Aorta (tissue), 5 donors: ENCODE results near the gene ABCB10. TPM values are rescaled to one million over a fixed set of nuclear protein-coding genes. Genes with fewer than 3 reads are reported as not detected.
A peak's percentile ranks its signal among the peaks of the same experiment; 100 is the strongest.
"Not testable (repeated sequence)": the region's sequence is repeated elsewhere in the genome, so short reads cannot be mapped to it uniquely, and the experiment has no call there.

Source experiments
- ATAC-seq: fragments of 200-7000 bp; cut with Tn5 transposase; one replicate; pipeline ENCODE4 v1.9.1; 2022; ENCODE audit warnings: moderate library complexity; ENCODE audit not compliant: low FRiP score
- DNase-seq, 2 donors: peaks; one replicate each; pipeline ENCODE4 v3.0.0-alpha.2; 2020
- H3K27ac ChIP-seq, 2 donors: one replicate each; pipeline ENCODE4 v1.5.1; 2013; ENCODE audit warnings: low read length in 2 of 2, mild to moderate bottlenecking in 2 of 2, moderate library complexity in 2 of 2, control low read depth in 1 of 2, inconsistent platforms in 1 of 2, low read depth in 1 of 2
- H3K27me3 ChIP-seq, 2 donors: one replicate each; pipeline ENCODE4 v1.6.1; 2013; ENCODE audit warnings: control low read depth in 1 of 2, low read length in 1 of 2, mild to moderate bottlenecking in 1 of 2, moderate library complexity in 1 of 2; ENCODE audit not compliant: insufficient read depth in 2 of 2, control insufficient read depth in 1 of 2
- H3K36me3 ChIP-seq, 2 donors: one replicate each; pipeline ENCODE4 v1.6.1; 2013; ENCODE audit warnings: control low read depth in 1 of 2, low read length in 1 of 2, mild to moderate bottlenecking in 1 of 2; ENCODE audit not compliant: insufficient read depth in 2 of 2, control insufficient read depth in 1 of 2
- H3K4me1 ChIP-seq, 2 donors: one replicate each; pipeline ENCODE4 v1.6.1; 2013; ENCODE audit warnings: low read length in 2 of 2, control low read depth in 1 of 2, mild to moderate bottlenecking in 1 of 2, moderate library complexity in 1 of 2; ENCODE audit not compliant: insufficient read depth in 2 of 2, control insufficient read depth in 1 of 2
- H3K4me3 ChIP-seq, 2 donors: one replicate each; pipeline ENCODE4 v1.5.1; 2013; ENCODE audit warnings: low read length in 2 of 2, control low read depth in 1 of 2, mild to moderate bottlenecking in 1 of 2
- H3K9me3 ChIP-seq: one replicate; pipeline ENCODE4 v1.6.1; 2013; ENCODE audit warnings: mild to moderate bottlenecking, low read length; ENCODE audit not compliant: control insufficient read depth
- WGBS, 2 donors: extraction: QIAGEN DNeasy Blood & Tissue Kit; methylation state at CpG; one replicate each; pipeline ENCODE4 v1.1.7; 2013; 5-methylcytosine and 5-hydroxymethylcytosine counted together
- intact Hi-C, 2 donors: fragments of 100-400 bp; cut with DNase I; formaldehyde crosslinking; loops; one replicate each; pipeline versions ENCODE4 v1.14.2 to v1.15.0; 2022
- polyA plus RNA-seq, 2 donors: library from polyadenylated mRNA; stranded (reverse); fragments of 200-250 nt; gene quantifications; one replicate each; pipeline ENCODE4 v1.2.3, GENCODE V29; 2013
- total RNA-seq, 2 donors: library from RNA; stranded (reverse); fragmentation: NEBNext Ultra II Directional; extraction: Animal tissue kit (Norgen Biotek cat#: 25700); gene quantifications; one replicate each; pipeline ENCODE4 v1.2.1, GENCODE V29; 2021
- donor health status: healthy with polysubstance abuse.
- donor health status: Bipolar disorder and iron deficiency.
- donor health status: DM: no; HTN: no; CAD: no.
- donor health status: DM: no; HTN: no; CAD: no.
- donor health status: DM: yes; HTN: yes; CAD: no.

The ABCB10 gene
- total and polyA plus RNA-seq, 4 donors = 6.8 to 24.2 (median 16.3) TPM

- WGBS, 2 donors = 5% methylated on average over 5 of the region's 5 CpGs
Measured at GRCh38 chr1:229563701-229564100, 5.2 kb upstream of the ABCB10 start.

GRCh38 chr1:229563241-229563640, 4.7 kb upstream of the ABCB10 start:
- Histone ChIP-seq H3K4me3 (no peak overlapping the region), H3K27ac (peak overlapping the region; percentile 74 to 99), H3K36me3 (no peaks in the 10 kb centered on the region), H3K9me3 (no peaks in the 10 kb centered on the region), H3K27me3 (no peaks in the 10 kb centered on the region), H3K4me1 (peaks cover 3 to 6% of the 10 kb centered on the region in 2 donors)
- no peak for ATAC-seq
- WGBS, 2 donors = 24 to 28% methylated on average over 7 of the region's 7 CpGs
- intact Hi-C loops = no loop called here
- no peak for DNase-seq

More at GRCh38 chr1:229563701-229564100, 5.2 kb upstream of the ABCB10 start:
- H3K4me1 ChIP-seq = peaks cover 3 to 6% of the 10 kb centered on the region in 2 donors
- peak overlapping the region; percentile 60 to 99 for H3K27ac ChIP-seq
- no peaks in the 10 kb centered on the region for H3K36me3 ChIP-seq
- no peaks in the 10 kb centered on the region for H3K27me3 ChIP-seq
- no peak overlapping the region for H3K4me3 ChIP-seq
- DNase-seq (peak in 1 of 2 donors; percentile 70), ATAC-seq (peak; percentile 57)
- intact Hi-C loops = no loop called here
- H3K9me3 ChIP-seq = no peaks in the 10 kb centered on the region

GRCh38 chr1:229562686-229563085, 4.2 kb upstream of the ABCB10 start:
- WGBS, 2 donors = 47 to 61% methylated on average over 3 of the region's 3 CpGs
- no peaks in the 10 kb centered on the region for H3K9me3 ChIP-seq
- peak overlapping the region; percentile 74 to 99 for H3K27ac ChIP-seq
- peaks cover 3 to 6% of the 10 kb centered on the region in 2 donors for H3K4me1 ChIP-seq
- intact Hi-C loops = no loop called here
- no peaks in the 10 kb centered on the region for H3K27me3 ChIP-seq
- ATAC-seq (no peak), DNase-seq (no peak)
- H3K36me3 ChIP-seq = no peaks in the 10 kb centered on the region
- H3K4me3 ChIP-seq = no peak overlapping the region

GRCh38 chr1:229561141-229561540, 2.6 kb upstream of the ABCB10 start:
- H3K4me3 ChIP-seq = no peak overlapping the region

GRCh38 chr1:229560124-229560523, 1.6 kb upstream of the ABCB10 start:
- ATAC-seq, H3K4me3 ChIP-seq, H3K9me3 ChIP-seq, H3K4me1 ChIP-seq, H3K27me3 ChIP-seq, H3K27ac ChIP-seq, H3K36me3 ChIP-seq, DNase-seq: not testable (repeated sequence)
- 96 to 97% methylated on average over 15 of the region's 15 CpGs for WGBS, 2 donors
- intact Hi-C loops = loop anchor here in 1 of 2 donors (2.0 kb wide), 1 partner anchor 65 kb away; no protein-coding TSS in a partner anchor

More at GRCh38 chr1:229561141-229561540, 2.6 kb upstream of the ABCB10 start:
- Histone ChIP-seq H3K27ac (no peak overlapping the region), H3K4me1 (peaks cover 0 to 6% of the 10 kb centered on the region in 2 donors), H3K27me3 (no peaks in the 10 kb centered on the region), H3K9me3 (no peaks in the 10 kb centered on the region), H3K36me3 (no peaks in the 10 kb centered on the region)
- no peak for DNase-seq
- intact Hi-C loops = loop anchor here in 1 of 2 donors (2.0 kb wide), 1 partner anchor 64 kb away; no protein-coding TSS in a partner anchor
- 87 to 89% methylated on average over 5 of the region's 5 CpGs for WGBS, 2 donors
- no peak for ATAC-seq

- not testable (repeated sequence) for DNase-seq, H3K4me1 ChIP-seq, ATAC-seq, H3K36me3 ChIP-seq, H3K27me3 ChIP-seq, H3K9me3 ChIP-seq, H3K4me3 ChIP-seq
- H3K27ac ChIP-seq = peak overlapping the region in 1 of 2 donors; percentile 87
- intact Hi-C loops = loop anchor here (2.0 kb wide), 2 partner anchors 37 to 65 kb away; no protein-coding TSS in a partner anchor
- WGBS, 2 donors = 39 to 47% methylated on average over 20 of the region's 20 CpGs
Measured at GRCh38 chr1:229559336-229559801, 862 bp upstream of the ABCB10 start.

- H3K27ac ChIP-seq = peak overlapping the region; percentile 79 to 89
- DNase-seq (peak; percentile 63 to 84), ATAC-seq (peak; percentile 20)
- H3K4me1 ChIP-seq = peaks cover 0 to 2% of the 10 kb centered on the region in 2 donors
- no peaks in the 10 kb centered on the region for H3K36me3 ChIP-seq
- H3K9me3 ChIP-seq = no peaks in the 10 kb centered on the region
- WGBS, 2 donors = 0% methylated on average over 35 to 59 of the region's 59 CpGs
- no peaks in the 10 kb centered on the region for H3K27me3 ChIP-seq
- intact Hi-C loops = loop anchor here (2.0 kb wide), 2 partner anchors 39 to 67 kb away; no protein-coding TSS in a partner anchor
- H3K4me3 ChIP-seq = peak overlapping the region; percentile 96 to 98
Measured at GRCh38 chr1:229557913-229558414, 543 bp downstream of the ABCB10 start.

GRCh38 chr1:229557200-229557850, 1.2 kb downstream of the ABCB10 start:
- no peaks in the 10 kb centered on the region for H3K9me3 ChIP-seq
- peak overlapping the region; percentile 96 to 98 for H3K4me3 ChIP-seq
- intact Hi-C loops = no loop called here
- H3K36me3 ChIP-seq = no peaks in the 10 kb centered on the region
- no peaks in the 10 kb centered on the region for H3K4me1 ChIP-seq
- H3K27me3 ChIP-seq = no peaks in the 10 kb centered on the region
- no peak for DNase-seq
- peak overlapping the region in 1 of 2 donors; percentile 34 for H3K27ac ChIP-seq
- ATAC-seq = no peak
- WGBS, 2 donors = 14 to 20% methylated on average over 5 of the region's 5 CpGs
